ENCODE data around the gene NRAS. TPM values are rescaled to one million over a fixed set of nuclear protein-coding genes. Genes with fewer than 3 reads are reported as not detected.

Gene NRAS
- total RNA-seq, 2 donors from 2014 or later = 40.6 to 54.8 TPM

DNA sequence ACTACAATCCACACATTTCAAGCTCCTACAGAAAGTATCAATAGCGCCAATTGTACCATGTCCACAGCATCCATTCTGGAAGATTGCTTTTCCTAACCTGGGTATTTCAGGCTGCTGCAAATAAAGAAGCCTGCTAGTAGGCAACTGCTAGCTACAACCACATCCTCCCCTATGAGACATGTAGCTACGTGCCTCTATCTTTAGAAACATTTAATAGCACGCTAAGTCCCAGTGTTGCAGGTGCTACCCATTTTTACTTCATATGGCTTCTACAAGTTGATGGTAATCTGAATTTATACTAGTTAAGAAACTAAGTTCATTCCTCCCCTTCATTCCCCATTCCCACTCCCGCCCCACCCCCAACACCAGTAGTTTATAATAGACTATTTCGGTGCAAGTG, 13.8 kb downstream of the NRAS start:
- no peak for DNase-seq
- Histone ChIP-seq H3K27ac (no peak overlapping the region), H3K4me3 (no peak overlapping the region), H3K9ac (ENCODE audit: low read depth in 2 of 2, low read length in 2 of 2) (no peak overlapping the region), H3K36me3 (peaks cover 6% of the 10 kb centered on the region), H3K27me3 (no peaks in the 10 kb centered on the region), H3K4me1 (no peaks in the 10 kb centered on the region), H3K9me3 (no peaks in the 10 kb centered on the region)
- intact Hi-C loops (cut with DNase I) = no loop called here
- TF ChIP-seq, protein P1, sequence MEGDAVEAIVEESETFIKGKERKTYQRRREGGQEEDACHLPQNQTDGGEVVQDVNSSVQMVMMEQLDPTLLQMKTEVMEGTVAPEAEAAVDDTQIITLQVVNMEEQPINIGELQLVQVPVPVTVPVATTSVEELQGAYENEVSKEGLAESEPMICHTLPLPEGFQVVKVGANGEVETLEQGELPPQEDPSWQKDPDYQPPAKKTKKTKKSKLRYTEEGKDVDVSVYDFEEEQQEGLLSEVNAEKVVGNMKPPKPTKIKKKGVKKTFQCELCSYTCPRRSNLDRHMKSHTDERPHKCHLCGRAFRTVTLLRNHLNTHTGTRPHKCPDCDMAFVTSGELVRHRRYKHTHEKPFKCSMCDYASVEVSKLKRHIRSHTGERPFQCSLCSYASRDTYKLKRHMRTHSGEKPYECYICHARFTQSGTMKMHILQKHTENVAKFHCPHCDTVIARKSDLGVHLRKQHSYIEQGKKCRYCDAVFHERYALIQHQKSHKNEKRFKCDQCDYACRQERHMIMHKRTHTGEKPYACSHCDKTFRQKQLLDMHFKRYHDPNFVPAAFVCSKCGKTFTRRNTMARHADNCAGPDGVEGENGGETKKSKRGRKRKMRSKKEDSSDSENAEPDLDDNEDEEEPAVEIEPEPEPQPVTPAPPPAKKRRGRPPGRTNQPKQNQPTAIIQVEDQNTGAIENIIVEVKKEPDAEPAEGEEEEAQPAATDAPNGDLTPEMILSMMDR (IDR thresholded peaks at IDR 0.05) = no peak

DNA sequence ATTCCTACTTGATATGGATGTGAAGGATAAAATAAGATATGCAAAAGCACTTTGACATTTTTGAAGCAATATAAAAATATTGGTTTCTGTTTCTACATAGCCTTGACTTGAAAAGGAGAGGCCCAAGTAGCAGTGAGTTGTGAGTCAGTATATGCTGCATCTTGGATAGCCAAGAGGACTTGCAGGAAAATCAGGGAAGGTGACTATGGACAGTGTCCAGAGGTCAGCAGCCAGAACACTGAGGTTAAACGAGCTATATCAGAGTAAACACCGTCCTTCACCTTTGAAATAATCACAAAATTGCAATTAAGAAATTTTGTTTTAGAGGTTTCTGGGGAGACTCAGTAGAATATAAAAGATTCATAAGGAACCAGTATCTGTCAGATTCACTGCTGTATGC, 14.6 kb downstream of the NRAS start:
- Histone ChIP-seq H3K36me3 (peaks cover 6% of the 10 kb centered on the region), H3K4me3 (no peak overlapping the region), H3K27ac (no peak overlapping the region), H3K9ac (ENCODE audit: low read depth in 2 of 2, low read length in 2 of 2) (no peak overlapping the region), H3K4me1 (no peaks in the 10 kb centered on the region), H3K9me3 (no peaks in the 10 kb centered on the region), H3K27me3 (no peaks in the 10 kb centered on the region)
- DNase-seq = no peak
- TF ChIP-seq, protein P1 (IDR thresholded peaks at IDR 0.05) = no peak
- intact Hi-C loops (cut with DNase I) = no loop called here

DNA sequence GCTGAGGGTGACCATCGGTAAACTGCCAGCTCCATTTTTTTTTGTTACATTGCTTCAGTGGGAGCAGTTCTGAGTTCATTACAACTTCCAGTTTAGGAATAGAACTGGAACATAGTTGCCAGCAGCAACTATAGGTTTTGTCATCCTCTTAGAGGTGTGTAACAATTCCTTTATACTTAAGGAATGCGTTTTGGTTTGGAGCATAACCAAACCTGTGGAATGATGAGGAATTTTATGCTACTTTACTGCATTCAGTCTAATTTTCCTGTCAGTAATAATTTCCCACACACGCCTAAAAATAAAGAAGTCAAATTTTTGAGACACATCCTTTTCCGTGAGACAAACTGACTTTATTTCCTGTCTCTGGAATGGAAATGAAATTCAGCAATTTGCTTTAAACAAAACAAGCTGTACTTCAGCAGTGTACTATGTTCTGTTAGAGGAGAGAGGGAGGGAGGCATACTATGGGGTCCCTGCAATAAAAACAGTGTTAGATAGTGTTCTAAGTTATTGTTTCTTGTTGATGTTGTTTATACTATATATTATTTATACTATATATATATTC, 16.5 kb downstream of the NRAS start:
- H3K27ac ChIP-seq = no peak overlapping the region
- H3K9ac ChIP-seq (ENCODE audit: low read depth in 2 of 2, low read length in 2 of 2) = no peak overlapping the region
- intact Hi-C loops (cut with DNase I) = no loop called here
- no peaks in the 10 kb centered on the region for H3K36me3 ChIP-seq
- no peaks in the 10 kb centered on the region for H3K9me3 ChIP-seq
- no peak overlapping the region for H3K4me3 ChIP-seq
- no peaks in the 10 kb centered on the region for H3K27me3 ChIP-seq
- no peak for DNase-seq
- no peaks in the 10 kb centered on the region for H3K4me1 ChIP-seq
- TF ChIP-seq, protein P1 (IDR thresholded peaks at IDR 0.05) = no peak

DNA sequence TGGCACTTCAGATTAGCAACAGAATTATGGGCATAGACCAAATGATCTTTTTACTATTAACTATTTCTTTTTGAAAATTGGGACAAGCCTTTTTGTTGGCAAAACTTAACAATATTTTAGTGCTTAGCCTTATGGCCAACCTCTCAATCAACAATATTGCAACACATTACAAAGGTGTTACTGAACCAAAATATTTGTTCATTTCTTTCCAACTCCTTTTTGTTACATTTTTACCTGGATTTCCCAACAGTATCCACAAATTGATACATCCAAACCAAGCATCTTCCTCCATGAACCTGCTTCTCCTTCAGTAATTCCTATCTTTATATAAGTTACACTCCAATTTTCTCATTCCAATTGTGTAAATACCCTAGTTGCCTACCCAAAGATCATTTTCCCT, 19.8 kb downstream of the NRAS start:
- Histone ChIP-seq H3K27me3 (no peaks in the 10 kb centered on the region), H3K4me1 (no peaks in the 10 kb centered on the region), H3K36me3 (no peaks in the 10 kb centered on the region), H3K9me3 (no peaks in the 10 kb centered on the region), H3K9ac (ENCODE audit: low read depth in 2 of 2, low read length in 2 of 2) (no peak overlapping the region), H3K4me3 (no peak overlapping the region), H3K27ac (no peak overlapping the region)
- TF ChIP-seq, protein P1 (IDR thresholded peaks at IDR 0.05) = no peak
- intact Hi-C loops (cut with DNase I) = no loop called here
- DNase-seq = no peak

DNA sequence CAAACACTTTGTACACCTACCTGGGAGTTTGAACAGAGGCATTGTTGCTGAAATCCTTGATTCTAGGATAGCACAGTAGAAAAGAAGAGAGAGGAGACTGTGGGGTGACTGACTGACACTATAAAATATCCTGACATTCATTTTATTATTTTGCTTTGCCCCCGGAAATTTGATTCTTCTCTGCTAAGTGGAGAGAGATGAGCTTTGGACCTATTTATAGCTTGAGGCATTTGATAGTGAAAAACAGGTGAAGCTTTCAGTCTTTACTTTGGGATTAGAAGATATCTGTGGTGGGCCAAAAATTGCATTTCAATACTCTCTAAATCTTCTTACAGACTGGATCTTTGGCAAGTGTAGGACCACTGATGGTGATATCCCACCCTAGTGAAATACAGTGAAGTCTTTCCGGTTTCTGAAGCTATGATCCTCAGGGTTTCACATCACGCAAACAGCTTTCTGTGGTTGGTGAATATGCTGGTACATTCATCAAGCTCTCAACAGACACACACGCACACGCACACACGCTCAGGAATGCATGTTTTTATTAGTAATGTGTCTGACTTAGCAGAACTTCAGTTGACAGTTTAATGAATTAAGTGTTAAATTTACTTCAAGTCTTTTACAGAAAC, 21.0 kb downstream of the NRAS start, which contains the start of gene AMPD1:
TSS of gene AMPD1 (minus strand) at position 117 of the 629 bp plus-strand sequence. CDS start at position 42, 75 bp downstream.
- Histone ChIP-seq H3K9ac (ENCODE audit: low read depth in 2 of 2, low read length in 2 of 2) (no peak within 1 kb of the TSS), H3K4me3 (no peak within 1 kb of the TSS), H3K9me3 (no peaks in the 10 kb centered on the region), H3K27ac (no peak within 1 kb of the TSS), H3K36me3 (no peaks in the 10 kb centered on the region), H3K27me3 (no peaks in the 10 kb centered on the region), H3K4me1 (no peaks in the 10 kb centered on the region)
- DNase-seq = no peak
- TF ChIP-seq, protein P1 (IDR thresholded peaks at IDR 0.05) = no peak
- intact Hi-C loops (cut with DNase I) = no loop called here

Measured in colonic mucosa (tissue), 4 donors.